Uterus (tissue), 2 donors: Measurements from ENCODE around the gene CCSER1.

ENCODE experiments used
- POLR2A ChIP-seq, 2 donors: fragments of 450-650 bp; IDR thresholded peaks; one replicate each; pipeline ENCODE4 v1.6.1; 2016; ENCODE audit warnings: antibody characterized with exemption in 2 of 2, mild to moderate bottlenecking in 1 of 2, moderate library complexity in 1 of 2
- TF ChIP-seq, protein P1 (sequence below), 4 experiments: fragments of 200-600 bp in 2 of 4; fragments of 450-650 bp in 2 of 4; sonication (generic) in 2 of 4; IDR thresholded peaks; one replicate each; pipeline ENCODE4 v1.5.1; 2016 to 2019; ENCODE audit warnings: antibody characterized with exemption in 4 of 4, mild to moderate bottlenecking in 2 of 4, moderate library complexity in 1 of 4

DNA sequence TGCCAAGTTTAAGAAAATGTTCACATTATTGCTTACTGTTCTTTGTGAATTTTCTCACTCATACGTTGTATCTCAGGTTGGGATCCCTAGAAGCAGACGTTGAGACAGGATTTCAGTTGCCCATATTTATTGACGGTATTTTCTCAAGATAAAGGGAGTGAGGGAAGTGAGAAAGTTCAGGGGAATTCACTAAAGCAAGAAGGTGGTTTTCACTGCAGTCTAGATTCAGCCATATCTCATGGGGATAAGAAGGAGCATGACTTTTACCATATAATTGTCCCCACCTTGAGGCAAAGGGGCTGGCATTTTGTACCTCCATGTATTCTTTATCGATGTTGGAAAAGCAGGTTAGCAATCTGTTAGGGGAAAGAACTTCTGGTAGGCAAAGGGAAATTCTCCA lies 543.0 kb downstream of the CCSER1 start:
- no peak for TF ChIP-seq POLR2A (IDR thresholded peaks at IDR 0.05)
- TF ChIP-seq, protein P1, sequence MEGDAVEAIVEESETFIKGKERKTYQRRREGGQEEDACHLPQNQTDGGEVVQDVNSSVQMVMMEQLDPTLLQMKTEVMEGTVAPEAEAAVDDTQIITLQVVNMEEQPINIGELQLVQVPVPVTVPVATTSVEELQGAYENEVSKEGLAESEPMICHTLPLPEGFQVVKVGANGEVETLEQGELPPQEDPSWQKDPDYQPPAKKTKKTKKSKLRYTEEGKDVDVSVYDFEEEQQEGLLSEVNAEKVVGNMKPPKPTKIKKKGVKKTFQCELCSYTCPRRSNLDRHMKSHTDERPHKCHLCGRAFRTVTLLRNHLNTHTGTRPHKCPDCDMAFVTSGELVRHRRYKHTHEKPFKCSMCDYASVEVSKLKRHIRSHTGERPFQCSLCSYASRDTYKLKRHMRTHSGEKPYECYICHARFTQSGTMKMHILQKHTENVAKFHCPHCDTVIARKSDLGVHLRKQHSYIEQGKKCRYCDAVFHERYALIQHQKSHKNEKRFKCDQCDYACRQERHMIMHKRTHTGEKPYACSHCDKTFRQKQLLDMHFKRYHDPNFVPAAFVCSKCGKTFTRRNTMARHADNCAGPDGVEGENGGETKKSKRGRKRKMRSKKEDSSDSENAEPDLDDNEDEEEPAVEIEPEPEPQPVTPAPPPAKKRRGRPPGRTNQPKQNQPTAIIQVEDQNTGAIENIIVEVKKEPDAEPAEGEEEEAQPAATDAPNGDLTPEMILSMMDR (IDR thresholded peaks at IDR 0.05): no peak
